Vagina (tissue), 2 donors: ENCODE results near the gene NTM.

Experiments
- CTCF ChIP-seq, 3 experiments: fragments of 450-650 bp in 2 of 3; fragments of 200-600 bp in 1 of 3; sonication (generic) in 1 of 3; IDR thresholded peaks; one replicate each; pipeline ENCODE4 v1.5.1; 2017 to 2019; ENCODE audit warnings: antibody characterized with exemption in 3 of 3, mild to moderate bottlenecking in 2 of 3, moderate library complexity in 2 of 3
- POLR2A ChIP-seq, 2 donors: fragments of 450-650 bp; IDR thresholded peaks; one replicate each; pipeline ENCODE4 v1.6.1; 2017; ENCODE audit warnings: antibody characterized with exemption in 2 of 2, mild to moderate bottlenecking in 2 of 2, moderate library complexity in 2 of 2
- POLR2AphosphoS5 ChIP-seq, 2 donors: sonication (generic); formaldehyde crosslinking; IDR thresholded peaks; one replicate each; pipeline ENCODE4 v1.9.0; 2017; ENCODE audit warnings: antibody characterized with exemption in 2 of 2, mild to moderate bottlenecking in 2 of 2, low read depth in 1 of 2; ENCODE audit not compliant: insufficient read depth in 1 of 2

GRCh38 chr11:131734871-131735270 lies 364.5 kb downstream of the NTM start:
- TF ChIP-seq CTCF (IDR thresholded peaks at IDR 0.05), result no peak
- no peak for TF ChIP-seq POLR2A (IDR thresholded peaks at IDR 0.05)
- no peak for TF ChIP-seq POLR2AphosphoS5 (IDR thresholded peaks at IDR 0.05; ENCODE audit: insufficient read depth in 1 of 2, low read depth in 1 of 2)
